Peyer's patch (tissue), 4 donors: ENCODE data around the gene PSMB5.

Experiments
- CTCF ChIP-seq, 6 experiments: fragments of 450-650 bp in 4 of 6; fragments of 200-600 bp in 2 of 6; sonication (generic) in 1 of 6; IDR thresholded peaks; one replicate each; pipeline ENCODE4 v1.5.1; 2017 to 2019; ENCODE audit warnings: antibody characterized with exemption in 6 of 6, mild to moderate bottlenecking in 3 of 6, moderate library complexity in 1 of 6
- POLR2A ChIP-seq, 2 donors: fragments of 450-650 bp; IDR thresholded peaks; one replicate each; pipeline ENCODE4 v1.5.1; 2017; ENCODE audit warnings: antibody characterized with exemption in 2 of 2, mild to moderate bottlenecking in 2 of 2, moderate library complexity in 2 of 2

- TF ChIP-seq CTCF (IDR thresholded peaks at IDR 0.05): no peak
- no peak for TF ChIP-seq POLR2A (IDR thresholded peaks at IDR 0.05)
Measured at GRCh38 chr14:23021434-23021833, 13.3 kb downstream of the PSMB5 start.
